Mucosa of stomach (tissue), 1 donor: ENCODE data around the gene KAZN.

Source experiments
- H3K27me3 ChIP-seq: one replicate; pipeline ENCODE4 v1.7.0; 2013; ENCODE audit warnings: mild to moderate bottlenecking, low read length; ENCODE audit not compliant: control insufficient read depth, insufficient read depth
- H3K36me3 ChIP-seq: one replicate; pipeline ENCODE4 v1.7.0; 2013; ENCODE audit warnings: low read length; ENCODE audit not compliant: control insufficient read depth, insufficient read depth
- H3K4me1 ChIP-seq: one replicate; pipeline ENCODE4 v1.7.0; 2013; ENCODE audit warnings: mild to moderate bottlenecking, low read length; ENCODE audit not compliant: control insufficient read depth, insufficient read depth
- H3K4me3 ChIP-seq: one replicate; pipeline ENCODE4 v1.7.0; 2013; ENCODE audit warnings: low read length
- H3K9ac ChIP-seq: one replicate; pipeline ENCODE4 v1.7.0; 2013; ENCODE audit warnings: mild to moderate bottlenecking, low read length, moderate library complexity
- H3K9me3 ChIP-seq: one replicate; pipeline ENCODE4 v1.7.0; 2013; ENCODE audit warnings: mild to moderate bottlenecking, low read length, moderate library complexity; ENCODE audit not compliant: control insufficient read depth
- donor health status: Pancreatic carcinoma.

The KAZN gene

DNA sequence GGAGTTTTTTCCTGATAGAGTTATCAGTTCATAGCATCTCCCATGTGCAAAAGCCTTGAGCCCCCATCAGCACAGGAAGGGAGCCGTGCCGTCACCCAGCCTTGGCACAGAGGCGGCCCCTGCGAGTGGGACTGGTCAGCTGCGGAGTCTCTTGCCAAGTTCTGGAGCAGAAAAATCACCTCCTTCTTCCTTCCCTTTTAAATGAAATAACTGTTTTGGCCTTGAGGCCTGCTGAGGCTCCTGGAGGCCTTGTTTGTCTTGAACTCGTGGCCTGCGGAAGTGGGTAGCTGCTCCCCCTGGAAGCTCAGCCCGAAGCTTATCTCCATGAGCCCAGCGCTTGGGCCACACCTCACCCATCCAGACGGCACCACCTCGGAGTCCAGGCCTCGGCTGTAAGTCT lies 409.4 kb downstream of the KAZN start:
- Histone ChIP-seq H3K36me3 (no peaks in the 10 kb centered on the region), H3K4me1 (peaks cover 24% of the 10 kb centered on the region), H3K9ac (no peak overlapping the region), H3K27me3 (no peaks in the 10 kb centered on the region), H3K4me3 (no peak overlapping the region), H3K9me3 (no peaks in the 10 kb centered on the region)

DNA sequence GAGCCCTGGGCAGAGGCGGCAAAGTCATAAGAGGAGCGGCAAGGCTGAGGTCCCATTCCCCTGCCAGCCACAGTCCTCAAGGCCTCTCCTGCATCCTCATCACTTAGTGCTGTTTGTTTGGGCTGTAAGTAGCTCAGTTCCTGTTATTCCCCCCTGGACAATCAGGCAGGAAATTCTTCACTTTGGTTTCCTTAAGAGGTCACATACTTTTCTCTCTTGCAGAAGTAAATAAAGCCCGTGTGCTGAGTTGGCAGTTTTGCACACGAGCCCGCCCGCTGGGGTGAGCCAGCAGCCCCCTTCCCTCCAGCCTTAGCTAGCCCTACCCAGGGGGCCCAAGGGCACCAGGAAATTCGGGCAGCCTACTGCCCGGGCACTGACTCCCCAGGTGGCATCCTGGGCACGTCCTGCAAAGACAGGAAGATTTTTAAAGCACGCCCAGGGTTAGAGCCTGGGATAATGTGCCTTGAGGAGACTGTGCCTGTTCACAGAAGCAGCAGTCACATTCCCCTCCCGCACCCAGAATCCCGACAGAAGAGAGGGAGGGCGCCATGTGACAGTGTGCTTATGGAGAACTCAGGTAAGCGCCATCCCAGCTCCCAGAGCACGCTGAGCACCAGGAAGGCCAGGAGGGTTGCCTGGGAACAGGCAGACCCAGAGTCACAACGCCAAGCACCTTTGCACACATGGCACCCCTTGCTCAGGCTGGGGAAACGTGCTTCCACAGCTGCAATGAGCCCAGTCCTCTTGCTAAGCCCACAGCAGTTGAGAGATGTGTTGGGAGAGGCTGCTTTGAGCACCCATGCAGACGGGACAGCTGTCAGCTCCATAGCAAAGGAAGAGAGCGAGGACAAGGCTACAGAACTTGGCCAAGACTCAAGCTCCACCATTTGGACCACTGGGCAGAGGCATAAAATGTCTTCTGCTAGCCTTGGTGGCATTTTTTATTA lies 410.6 kb downstream of the KAZN start:
- Histone ChIP-seq H3K9me3 (no peaks in the 10 kb centered on the region), H3K36me3 (no peaks in the 10 kb centered on the region), H3K9ac (no peak overlapping the region), H3K4me1 (peaks cover 24% of the 10 kb centered on the region), H3K27me3 (no peaks in the 10 kb centered on the region), H3K4me3 (no peak overlapping the region)

DNA sequence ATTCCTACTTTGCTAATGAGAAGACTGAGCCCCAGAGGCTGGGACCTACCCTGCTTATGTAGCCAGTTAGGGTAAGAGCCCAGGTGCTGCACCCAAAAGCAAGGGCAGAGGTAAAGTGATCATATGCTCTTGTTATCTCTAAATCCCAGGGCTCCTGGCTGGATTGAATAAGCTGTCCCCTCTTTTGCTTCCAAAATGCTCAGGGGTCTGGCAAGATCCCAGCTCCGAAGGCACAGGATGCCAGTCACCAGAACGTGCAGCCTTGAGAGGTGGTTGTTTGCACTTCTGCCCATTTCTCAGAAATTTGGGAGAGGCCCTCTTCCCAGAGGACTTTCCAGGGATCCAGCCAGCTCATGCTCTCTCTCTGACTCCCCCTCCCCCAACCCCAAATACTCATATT lies 412.7 kb downstream of the KAZN start:
- H3K36me3 ChIP-seq = no peaks in the 10 kb centered on the region
- no peak overlapping the region for H3K9ac ChIP-seq
- no peaks in the 10 kb centered on the region for H3K27me3 ChIP-seq
- peaks cover 18% of the 10 kb centered on the region for H3K4me1 ChIP-seq
- H3K9me3 ChIP-seq = no peaks in the 10 kb centered on the region
- no peak overlapping the region for H3K4me3 ChIP-seq

DNA sequence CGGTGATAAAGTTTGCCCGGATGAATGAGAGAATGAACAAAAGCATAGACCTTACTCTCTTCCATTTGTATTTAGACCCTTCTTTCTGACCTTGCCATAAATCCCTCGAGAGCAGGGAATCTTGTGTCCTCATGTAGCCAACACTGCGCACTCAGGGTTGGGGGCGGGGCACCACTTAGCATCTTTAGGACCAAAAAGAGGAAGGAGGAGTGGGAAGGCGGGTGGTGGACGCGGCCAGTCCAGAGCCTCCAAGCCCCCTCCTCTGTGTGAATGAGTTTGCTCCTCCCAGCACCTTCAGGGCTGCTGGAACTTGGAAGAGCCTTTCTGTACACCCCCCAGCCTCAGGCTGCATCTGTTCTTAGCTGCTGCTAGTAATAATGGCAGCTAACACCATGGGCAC lies 413.2 kb downstream of the KAZN start:
- Histone ChIP-seq H3K9me3 (no peaks in the 10 kb centered on the region), H3K9ac (no peak overlapping the region), H3K36me3 (no peaks in the 10 kb centered on the region), H3K27me3 (no peaks in the 10 kb centered on the region), H3K4me3 (no peak overlapping the region), H3K4me1 (peaks cover 21% of the 10 kb centered on the region)

DNA sequence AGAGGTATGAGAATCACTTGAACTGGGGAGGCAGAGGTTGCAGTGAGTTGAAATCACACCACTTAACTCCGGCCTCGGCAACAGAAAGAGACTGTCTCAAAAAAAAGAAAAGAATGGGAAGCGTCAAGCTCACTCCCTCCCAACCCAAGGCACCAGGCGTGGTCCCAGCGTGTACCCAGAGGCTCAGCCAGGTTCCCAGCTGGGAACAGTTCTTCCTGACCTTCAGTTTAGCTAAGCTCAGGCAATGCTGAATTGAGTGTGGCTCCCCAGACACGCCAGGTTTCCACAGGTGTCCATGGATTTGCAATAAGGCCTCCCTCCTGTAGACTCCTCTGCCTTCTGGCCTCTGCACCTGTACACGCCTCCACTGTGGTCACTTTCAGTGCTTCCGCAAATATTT lies 414.3 kb downstream of the KAZN start:
- H3K9me3 ChIP-seq = no peaks in the 10 kb centered on the region
- H3K4me3 ChIP-seq = no peak overlapping the region
- no peaks in the 10 kb centered on the region for H3K27me3 ChIP-seq
- H3K9ac ChIP-seq = no peak overlapping the region
- peaks cover 20% of the 10 kb centered on the region for H3K4me1 ChIP-seq
- H3K36me3 ChIP-seq = no peaks in the 10 kb centered on the region

DNA sequence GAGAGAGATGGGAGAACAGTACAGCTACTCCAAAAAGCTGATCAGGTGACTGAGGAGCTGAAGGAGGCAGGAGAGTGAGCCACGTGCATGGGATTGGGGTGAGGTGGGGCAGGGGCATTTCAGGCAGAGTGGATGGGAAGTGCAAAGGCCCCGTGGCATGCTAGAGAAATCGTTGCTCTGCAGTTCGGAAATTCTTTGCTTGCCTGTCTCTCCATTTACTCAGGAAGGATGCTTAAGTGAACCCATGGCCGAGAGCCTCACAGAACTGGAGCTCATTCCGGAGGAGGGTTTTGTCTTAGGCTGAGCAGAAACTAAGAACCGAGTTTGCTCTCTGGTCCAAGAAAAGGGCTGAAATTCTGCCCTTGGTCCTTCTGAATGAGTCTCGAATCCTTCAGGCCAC lies 415.3 kb downstream of the KAZN start:
- Histone ChIP-seq H3K9me3 (no peaks in the 10 kb centered on the region), H3K4me3 (no peak overlapping the region), H3K9ac (no peak overlapping the region), H3K4me1 (peaks cover 16% of the 10 kb centered on the region), H3K27me3 (no peaks in the 10 kb centered on the region), H3K36me3 (no peaks in the 10 kb centered on the region)

DNA sequence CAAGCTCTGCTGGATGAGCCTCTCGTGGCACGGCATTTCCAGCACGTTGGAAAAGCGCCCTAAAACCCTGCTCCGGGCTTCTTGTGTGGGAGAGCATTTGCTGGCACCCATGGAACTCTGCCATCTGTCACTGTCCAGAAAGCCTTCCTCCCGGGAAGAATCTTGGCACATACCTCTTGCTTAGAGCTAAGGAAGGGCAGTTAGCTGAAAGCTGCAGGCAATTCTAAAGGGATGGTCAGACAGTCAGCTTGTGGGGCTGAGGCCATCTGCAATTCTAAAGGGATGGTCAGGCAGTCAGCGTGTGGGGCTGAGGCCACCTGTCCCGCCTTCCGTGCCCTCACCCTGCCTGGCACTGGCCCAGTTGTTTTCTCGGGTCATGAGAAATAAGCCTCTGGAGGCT lies 416.0 kb downstream of the KAZN start:
- H3K36me3 ChIP-seq = no peaks in the 10 kb centered on the region
- peaks cover 16% of the 10 kb centered on the region for H3K4me1 ChIP-seq
- no peaks in the 10 kb centered on the region for H3K9me3 ChIP-seq
- no peak overlapping the region for H3K4me3 ChIP-seq
- H3K9ac ChIP-seq = no peak overlapping the region
- no peaks in the 10 kb centered on the region for H3K27me3 ChIP-seq

DNA sequence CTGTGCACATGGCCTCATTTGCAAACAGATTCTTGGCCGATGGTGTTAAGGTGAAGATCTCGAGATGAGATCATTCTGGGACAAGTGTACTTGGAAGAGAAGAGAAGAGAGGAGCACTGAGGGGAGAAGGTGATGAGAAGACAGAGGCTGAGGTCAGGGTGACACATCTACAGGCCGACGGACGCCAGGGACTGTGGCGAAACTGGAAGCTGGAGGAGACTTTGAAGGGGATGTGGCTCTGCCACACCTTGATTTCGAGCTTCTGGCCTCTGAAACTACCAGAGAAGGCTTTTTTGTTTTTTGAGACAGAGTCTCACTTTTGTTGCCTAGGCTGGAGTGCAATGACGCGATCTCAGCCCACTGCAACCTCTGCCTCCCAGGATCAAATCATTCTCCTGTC lies 417.5 kb downstream of the KAZN start:
- Histone ChIP-seq H3K36me3 (no peaks in the 10 kb centered on the region), H3K4me1 (peaks cover 21% of the 10 kb centered on the region), H3K9ac (no peak overlapping the region), H3K9me3 (no peaks in the 10 kb centered on the region), H3K4me3 (no peak overlapping the region), H3K27me3 (no peaks in the 10 kb centered on the region)

DNA sequence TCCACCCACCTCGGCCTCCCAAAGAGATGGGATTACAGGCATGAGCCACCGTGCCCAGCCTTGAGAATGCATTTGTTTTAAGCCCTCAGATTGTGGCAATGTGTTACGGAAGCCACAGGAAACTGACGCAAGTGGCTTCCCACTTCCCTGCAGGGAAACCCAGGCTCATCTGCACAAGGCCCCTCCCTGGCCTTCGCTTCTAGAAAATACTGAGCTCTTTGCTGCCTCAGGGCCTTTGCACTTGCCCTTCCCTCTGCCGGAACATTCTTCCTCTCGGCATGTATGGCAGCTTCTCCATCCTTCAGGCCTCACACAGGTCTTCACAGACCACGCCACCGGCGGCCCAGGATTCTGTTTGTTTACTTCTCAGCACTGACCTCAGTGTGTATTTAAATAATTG lies 418.0 kb downstream of the KAZN start:
- Histone ChIP-seq H3K36me3 (no peaks in the 10 kb centered on the region), H3K4me3 (no peak overlapping the region), H3K27me3 (no peaks in the 10 kb centered on the region), H3K4me1 (peaks cover 27% of the 10 kb centered on the region), H3K9ac (no peak overlapping the region), H3K9me3 (no peaks in the 10 kb centered on the region)

DNA sequence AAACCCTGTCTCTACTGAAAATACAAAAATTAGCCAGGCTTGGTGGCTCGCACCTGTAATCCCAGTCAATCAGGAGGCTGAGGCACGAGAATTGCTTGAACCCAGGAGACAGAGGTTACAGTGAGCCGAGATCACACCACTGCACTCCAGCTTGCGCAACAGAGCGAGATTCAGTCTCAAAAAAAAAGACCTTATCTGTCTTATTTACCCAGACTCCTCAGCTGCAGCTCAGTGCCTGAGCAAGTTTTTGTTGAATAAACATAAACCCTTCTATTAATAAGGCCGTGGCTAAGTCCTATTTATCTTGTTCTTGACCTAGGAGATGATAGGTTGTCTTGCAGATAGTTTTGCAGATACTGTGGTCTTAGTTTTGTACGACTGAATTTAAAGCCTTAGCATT lies 418.6 kb downstream of the KAZN start:
- Histone ChIP-seq H3K9ac (no peak overlapping the region), H3K36me3 (no peaks in the 10 kb centered on the region), H3K4me3 (no peak overlapping the region), H3K4me1 (peaks cover 30% of the 10 kb centered on the region), H3K9me3 (no peaks in the 10 kb centered on the region), H3K27me3 (no peaks in the 10 kb centered on the region)

DNA sequence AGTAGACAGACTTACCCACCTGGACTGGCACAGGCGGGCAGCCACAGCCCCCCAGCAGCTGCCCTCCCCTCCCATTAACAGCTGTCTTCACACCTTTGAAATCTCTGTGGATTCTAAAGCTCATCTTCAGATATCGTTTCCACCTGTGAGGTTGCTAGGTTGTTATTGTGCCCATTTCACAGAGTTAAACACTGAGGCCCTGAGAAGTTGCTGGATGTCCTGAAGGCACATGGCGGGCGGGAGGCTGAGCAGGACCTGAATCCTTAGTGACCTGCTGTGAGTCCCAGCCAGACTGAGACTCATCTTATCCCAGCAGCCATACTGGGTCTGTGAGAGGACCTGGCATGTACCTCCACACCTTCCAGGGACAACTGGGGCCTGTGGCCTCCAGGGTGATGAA lies 420.3 kb downstream of the KAZN start:
- H3K36me3 ChIP-seq = no peaks in the 10 kb centered on the region
- H3K27me3 ChIP-seq = no peaks in the 10 kb centered on the region
- no peak overlapping the region for H3K4me3 ChIP-seq
- no peaks in the 10 kb centered on the region for H3K9me3 ChIP-seq
- peaks cover 41% of the 10 kb centered on the region for H3K4me1 ChIP-seq
- H3K9ac ChIP-seq = no peak overlapping the region

DNA sequence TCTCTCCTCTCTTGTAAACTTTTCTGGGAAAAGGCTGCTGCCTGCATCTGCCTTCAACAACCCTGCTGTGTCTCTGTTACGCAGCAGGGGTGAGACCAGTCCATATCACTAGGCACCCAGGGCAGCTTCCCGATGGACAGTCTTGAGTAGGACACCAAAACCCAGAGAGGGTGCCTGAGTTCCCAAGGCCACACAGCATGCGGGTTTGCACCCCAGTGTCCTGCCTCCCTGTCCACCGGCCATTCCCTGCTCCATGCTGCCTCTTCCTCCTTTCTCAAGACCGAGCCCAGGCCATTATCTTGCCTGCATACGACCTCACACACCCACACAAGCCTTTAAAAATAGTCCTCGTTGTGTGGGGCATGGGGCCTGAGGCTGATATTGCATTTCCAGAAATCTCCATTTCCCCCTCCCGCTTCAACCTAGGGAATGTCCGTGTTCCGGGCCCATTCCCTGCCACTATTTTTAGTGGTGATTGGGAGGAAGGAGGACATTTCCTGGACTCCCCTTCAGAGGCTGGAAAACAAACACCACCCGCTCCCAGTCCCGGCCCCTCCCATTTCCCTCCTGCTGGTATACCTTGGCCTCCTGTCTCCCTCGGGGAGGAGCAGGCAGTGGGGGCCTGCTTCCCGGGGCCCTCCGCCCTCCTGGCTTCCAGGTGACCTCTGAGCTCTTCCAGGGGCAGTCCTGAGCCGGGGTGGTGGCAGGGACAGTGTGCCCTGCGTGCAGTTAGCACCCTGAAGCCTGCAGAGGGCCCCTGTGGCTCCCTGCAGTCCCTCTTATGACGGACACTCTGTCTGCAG lies 422.7 kb downstream of the KAZN start:
- Histone ChIP-seq H3K9ac (no peak overlapping the region), H3K9me3 (no peaks in the 10 kb centered on the region), H3K27me3 (no peaks in the 10 kb centered on the region), H3K4me1 (peaks cover 60% of the 10 kb centered on the region), H3K4me3 (no peak overlapping the region), H3K36me3 (no peaks in the 10 kb centered on the region)
